B cell (primary cell): ENCODE measurements around the gene CORO2B. TPM values are rescaled to one million over a fixed set of nuclear protein-coding genes. Genes with fewer than 3 reads are reported as not detected.

ENCODE experiments used
- ATAC-seq: fragments of 200-7000 bp; cut with Tn5 transposase; one replicate; pipeline ENCODE4 v1.10.0; 2021; ENCODE audit warnings: low read depth, mild to moderate bottlenecking, moderate number of reproducible peaks, moderate library complexity
- CTCF ChIA-PET: fragments of 350-600 bp; sonication (Branson Sonifier 250); formaldehyde crosslinking; loops from one replicate; lab custom pipeline; 2021; ENCODE audit warnings: antibody characterized with exemption, inconsistent platforms; lab: Charles Lee
- POLR2A ChIA-PET: fragments of 350-600 bp; sonication (Branson Sonifier 250); formaldehyde crosslinking; loops from one replicate; lab custom pipeline; 2021; ENCODE audit warnings: antibody characterized with exemption; lab: Charles Lee
- DNase-seq: peaks from one replicate; pipeline ENCODE4 v3.0.0; 2013
- H2AFZ ChIP-seq: 2 replicates; pipeline ENCODE4 v1.6.1; 2012; ENCODE audit warnings: mild to moderate bottlenecking, low read depth, low read length; ENCODE audit not compliant: insufficient read depth, poor library complexity, severe bottlenecking
- H3K27ac ChIP-seq, 2 donors: 1 replicate in 1 of 2; 2 replicates in 1 of 2; pipeline ENCODE4 v1.5.1; 2012 to 2013; ENCODE audit warnings: low read length in 2 of 2, mild to moderate bottlenecking in 2 of 2, moderate library complexity in 1 of 2
- H3K27me3 ChIP-seq, 4 experiments: fragments of 200-600 bp in 1 of 4; sonication (generic) in 1 of 4; replicated peaks in 1 of 4; 1 replicate in 2 of 4; 2 replicates in 2 of 4; pipeline versions ENCODE4 v1.6.1 to v1.7.0; 2013 to 2016; ENCODE audit warnings: low read length in 3 of 4, mild to moderate bottlenecking in 2 of 4, mixed read lengths in 1 of 4, moderate library complexity in 1 of 4; ENCODE audit not compliant: insufficient read depth in 4 of 4, control insufficient read depth in 3 of 4; ENCODE audit errors: control extremely low read depth in 1 of 4
- H3K36me3 ChIP-seq, 2 experiments: replicated peaks in 1 of 2; 1 replicate in 1 of 2; 2 replicates in 1 of 2; pipeline versions ENCODE4 v1.6.1 to v1.7.1; 2013; ENCODE audit warnings: low read length in 1 of 2; ENCODE audit not compliant: insufficient read depth in 2 of 2, control insufficient read depth in 1 of 2; ENCODE audit errors: control extremely low read depth in 1 of 2, extremely low read depth in 1 of 2
- H3K4me1 ChIP-seq, 2 donors: fragments of 200-600 bp in 1 of 2; sonication (generic) in 1 of 2; 1 replicate in 1 of 2; 2 replicates in 1 of 2; pipeline versions ENCODE4 v1.5.1 to v1.6.1; 2013 to 2017; ENCODE audit warnings: low read length in 2 of 2; ENCODE audit not compliant: control insufficient read depth in 2 of 2, insufficient read depth in 2 of 2
- H3K4me2 ChIP-seq: replicated peaks from 2 replicates; pipeline ENCODE3; 2012; ENCODE audit warnings: mild to moderate bottlenecking, low read depth, low read length; ENCODE audit not compliant: poor library complexity, severe bottlenecking
- H3K4me3 ChIP-seq, 5 experiments: fragments of 200-600 bp in 1 of 5; sonication (generic) in 1 of 5; 1 replicate in 3 of 5; 2 replicates in 2 of 5; pipeline versions ENCODE4 v1.5.1 to v1.7.0; 2011 to 2016; ENCODE audit warnings: low read length in 4 of 5, mild to moderate bottlenecking in 4 of 5, low read depth in 2 of 5, control low read depth in 1 of 5, moderate library complexity in 1 of 5; ENCODE audit not compliant: insufficient read depth in 1 of 5; ENCODE audit errors: control extremely low read depth in 1 of 5, extremely low read depth in 1 of 5
- H3K79me2 ChIP-seq: fragments of 200-600 bp; sonication (generic); one replicate; pipeline ENCODE4 v1.6.0; 2016; ENCODE audit warnings: low read length; ENCODE audit not compliant: control insufficient read depth, insufficient read depth
- H3K9ac ChIP-seq: fragments of 200-600 bp; sonication (generic); 2 replicates; pipeline ENCODE4 v1.6.1; 2017; ENCODE audit warnings: mild to moderate bottlenecking, low read length, moderate library complexity
- H3K9me3 ChIP-seq, 3 donors: one replicate each; pipeline versions ENCODE4 v1.6.1 to v1.7.1; 2013; ENCODE audit warnings: low read length in 2 of 3; ENCODE audit not compliant: control insufficient read depth in 2 of 3, insufficient read depth in 1 of 3; ENCODE audit errors: control extremely low read depth in 1 of 3
- H4K20me1 ChIP-seq: 2 replicates; pipeline ENCODE4 v1.6.0; 2012; ENCODE audit warnings: mild to moderate bottlenecking, low read length; ENCODE audit not compliant: insufficient read depth, control insufficient read depth, poor library complexity, severe bottlenecking
- H3K27ac Mint-ChIP-seq: one replicate; pipeline ENCODE4 v1.8.0; 2021; ENCODE audit warnings: mixed read lengths
- H3K27me3 Mint-ChIP-seq: one replicate; pipeline ENCODE4 v1.8.0; 2021; ENCODE audit warnings: mixed read lengths
- H3K4me1 Mint-ChIP-seq: one replicate; pipeline ENCODE4 v1.8.0; 2021; ENCODE audit warnings: mixed read lengths
- H3K4me3 Mint-ChIP-seq: one replicate; pipeline ENCODE4 v1.8.0; 2021; ENCODE audit warnings: mixed read lengths
- H3K9me3 Mint-ChIP-seq: one replicate; pipeline ENCODE4 v1.8.0; 2022; ENCODE audit warnings: mixed read lengths; ENCODE audit not compliant: insufficient read depth
- CTCF ChIP-seq: fragments of 200-600 bp; IDR thresholded peaks from one replicate; pipeline ENCODE4 v1.8.0; 2022; ENCODE audit warnings: antibody characterized with exemption, mild to moderate bottlenecking
- EZH2 ChIP-seq: IDR thresholded peaks from 2 replicates; pipeline ENCODE4 v1.6.1; 2012; ENCODE audit warnings: borderline replicate concordance, low read depth, mild to moderate bottlenecking, moderate library complexity, low read length; ENCODE audit not compliant: insufficient read depth, poor library complexity, severe bottlenecking
- WGBS: methylation state at CpG from one replicate; pipeline ENCODE4 v1.1.5; 2013; ENCODE audit warnings: missing lambda C conversion rate; ENCODE audit not compliant: insufficient coverage; 5-methylcytosine and 5-hydroxymethylcytosine counted together
- intact Hi-C: fragments of 100-400 bp; cut with micrococcal nuclease; formaldehyde crosslinking; loops from one replicate; pipeline ENCODE4 v1.10.0; 2022
- polyA plus RNA-seq: library from polyadenylated mRNA; depleted of rRNA; stranded (reverse); fragments of >200 nt; gene quantifications from 2 replicates; pipeline ENCODE4 v1.2.3, GENCODE V29; 2012
- total RNA-seq, 2 donors: library from RNA; stranded (reverse); fragments of 120-200 nt in 1 of 2; gene quantifications; 1 replicate in 1 of 2; 2 replicates in 1 of 2; pipeline versions ENCODE4 v1.2.3 to v1.2.4, GENCODE V29; 2013 to 2022

The CORO2B gene
- total and polyA plus RNA-seq, 2 donors (not counting 1 experiment from before 2014, with no cell fraction given), result 9.5 to 11.3 TPM

GRCh38 chr15:68598171-68599152 lies 19.7 kb downstream of the CORO2B start:
- no peak for ATAC-seq
- Histone ChIP-seq H3K9ac (no peak overlapping the region), H2AFZ (no peak overlapping the region), H3K9me3 (no peaks in the 10 kb centered on the region), H3K4me3 (no peak overlapping the region), H3K27ac (no peak overlapping the region), H3K4me2 (peak overlapping the region; percentile 8), H3K27me3 (no peaks in the 10 kb centered on the region), H3K79me2 (peaks cover 90% of the 10 kb centered on the region), H4K20me1 (peaks cover 27% of the 10 kb centered on the region), H3K36me3 (no peaks in the 10 kb centered on the region), H3K4me1 (peaks cover 26 to 30% of the 10 kb centered on the region in 2 donors)
- ChIA-PET CTCF (no interaction called here), POLR2A (no interaction called here)
- no peak overlapping the region for H3K27ac Mint-ChIP-seq
- no peak for DNase-seq
- intact Hi-C loops, result no loop called here
- TF ChIP-seq CTCF (no peak), EZH2 (no peak)
- no peak overlapping the region for H3K4me3 Mint-ChIP-seq
- H3K9me3 Mint-ChIP-seq, result no peaks in the 10 kb centered on the region
- WGBS, result 68% methylated on average over 11 of the region's 14 CpGs
- no peaks in the 10 kb centered on the region for H3K27me3 Mint-ChIP-seq
- peaks cover 44% of the 10 kb centered on the region for H3K4me1 Mint-ChIP-seq

- TF ChIP-seq CTCF (no peak), EZH2 (no peak)
- no peaks in the 10 kb centered on the region for H3K9me3 ChIP-seq
- Mint-ChIP-seq H3K27ac (no peak overlapping the region), H3K4me3 (no peak overlapping the region), H3K27me3 (no peaks in the 10 kb centered on the region), H3K4me1 (peaks cover 37% of the 10 kb centered on the region), H3K9me3 (no peaks in the 10 kb centered on the region)
- no peak overlapping the region for H3K27ac ChIP-seq
- no peaks in the 10 kb centered on the region for H3K27me3 ChIP-seq
- ATAC-seq (no peak), DNase-seq (no peak)
- CTCF ChIA-PET, result no interaction called here
- POLR2A ChIA-PET, result no interaction called here
- no peak overlapping the region for H2AFZ ChIP-seq
- no peak overlapping the region for H3K9ac ChIP-seq
- H3K79me2 ChIP-seq, result peaks cover 91% of the 10 kb centered on the region
- WGBS, result 100% methylated on average over 3 of the region's 6 CpGs
- no peaks in the 10 kb centered on the region for H3K36me3 ChIP-seq
- intact Hi-C loops, result no loop called here
- no peak overlapping the region for H3K4me3 ChIP-seq
- H4K20me1 ChIP-seq, result peaks cover 27% of the 10 kb centered on the region
- H3K4me1 ChIP-seq, result peaks cover 19 to 23% of the 10 kb centered on the region in 2 donors
- H3K4me2 ChIP-seq, result no peak overlapping the region
These were observed 20.4 kb downstream of the CORO2B start for GRCh38 chr15:68599153-68599545.
